ENCODE data around the gene GRIA2.

GRCh38 chr4:157303471-157303960 lies 83.0 kb downstream of the GRIA2 start:
- no peak for TF ChIP-seq CTCF (conservative IDR thresholded peaks at IDR 0.05)
- TF ChIP-seq ZFX (IDR thresholded peaks at IDR 0.05), result no peak
